Stimulated activated naive CD8-positive, alpha-beta T cell treated with anti-CD3 and anti-CD28 coated beads, Interleukin-15, Interleukin-2, amounts not matched to agents 100 ng/mL and 50 ng/mL, for 24 hours (primary cell): ENCODE data around the gene TBL1X.
"Not testable (repeated sequence)": the region's sequence is repeated elsewhere in the genome, so short reads cannot be mapped to it uniquely, and the experiment has no call there.

ENCODE experiments used
- H3K27ac Mint-ChIP-seq: one replicate; pipeline ENCODE4 v1.8.0; 2021; ENCODE audit warnings: mild to moderate bottlenecking, mixed read lengths
- H3K27me3 Mint-ChIP-seq: one replicate; pipeline ENCODE4 v1.8.0; 2021; ENCODE audit warnings: mixed read lengths
- H3K36me3 Mint-ChIP-seq: one replicate; pipeline ENCODE4 v1.8.0; 2021; ENCODE audit warnings: low read depth, mixed read lengths
- H3K4me1 Mint-ChIP-seq: one replicate; pipeline ENCODE4 v1.8.0; 2021; ENCODE audit warnings: low read depth, mixed read lengths
- H3K4me3 Mint-ChIP-seq: one replicate; pipeline ENCODE4 v1.8.0; 2021; ENCODE audit warnings: mild to moderate bottlenecking, mixed read lengths
- H3K9me3 Mint-ChIP-seq: one replicate; pipeline ENCODE4 v1.8.0; 2021; ENCODE audit warnings: mixed read lengths

TBL1X gene

DNA sequence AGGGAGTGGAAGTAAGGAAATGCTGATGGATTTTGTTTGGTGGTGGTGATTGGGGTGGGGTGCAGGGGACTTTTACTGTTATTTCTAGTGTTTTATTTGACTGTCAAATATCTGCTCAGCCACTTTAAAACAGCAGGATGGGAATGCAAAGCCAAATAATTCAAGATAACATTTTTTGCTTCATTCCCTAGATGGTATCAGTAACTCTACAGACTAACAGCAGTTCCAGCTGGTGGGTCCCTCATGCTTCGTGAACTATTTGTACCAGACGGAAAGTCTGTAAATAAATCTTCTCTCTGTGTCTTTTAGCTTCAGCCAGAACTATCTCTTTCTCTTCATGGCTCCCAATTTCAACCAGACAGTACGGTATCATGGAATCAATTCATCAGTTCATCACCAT is 273.3 kb downstream of the TBL1X start:
- Mint-ChIP-seq H3K27me3 (no peaks in the 10 kb centered on the region), H3K36me3 (no peaks in the 10 kb centered on the region), H3K4me3 (no peak overlapping the region), H3K9me3 (no peaks in the 10 kb centered on the region), H3K4me1 (no peaks in the 10 kb centered on the region), H3K27ac (no peak overlapping the region)

DNA sequence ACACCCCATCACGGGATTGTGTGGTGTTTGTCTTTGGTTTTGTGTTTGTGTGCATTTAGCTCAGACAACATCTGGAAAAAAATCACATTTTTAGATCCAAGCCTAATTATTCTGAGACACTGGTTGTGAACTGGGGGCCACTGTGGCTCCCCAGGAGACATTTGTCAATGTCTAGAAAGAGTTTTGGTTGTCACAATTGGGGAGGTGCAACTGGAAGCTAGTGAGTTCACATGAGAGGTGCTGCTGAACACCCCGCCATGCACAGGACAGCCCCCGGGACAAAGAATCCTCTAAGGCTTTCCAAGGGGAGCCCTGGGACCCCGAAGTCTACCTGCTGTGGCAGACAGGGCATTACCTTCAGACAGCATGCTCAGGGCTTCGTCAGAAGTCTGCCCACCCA is 274.3 kb downstream of the TBL1X start:
- H3K4me1 Mint-ChIP-seq: no peaks in the 10 kb centered on the region
- H3K9me3 Mint-ChIP-seq: no peaks in the 10 kb centered on the region
- no peaks in the 10 kb centered on the region for H3K27me3 Mint-ChIP-seq
- no peaks in the 10 kb centered on the region for H3K36me3 Mint-ChIP-seq
- H3K4me3 Mint-ChIP-seq: no peak overlapping the region
- no peak overlapping the region for H3K27ac Mint-ChIP-seq

DNA sequence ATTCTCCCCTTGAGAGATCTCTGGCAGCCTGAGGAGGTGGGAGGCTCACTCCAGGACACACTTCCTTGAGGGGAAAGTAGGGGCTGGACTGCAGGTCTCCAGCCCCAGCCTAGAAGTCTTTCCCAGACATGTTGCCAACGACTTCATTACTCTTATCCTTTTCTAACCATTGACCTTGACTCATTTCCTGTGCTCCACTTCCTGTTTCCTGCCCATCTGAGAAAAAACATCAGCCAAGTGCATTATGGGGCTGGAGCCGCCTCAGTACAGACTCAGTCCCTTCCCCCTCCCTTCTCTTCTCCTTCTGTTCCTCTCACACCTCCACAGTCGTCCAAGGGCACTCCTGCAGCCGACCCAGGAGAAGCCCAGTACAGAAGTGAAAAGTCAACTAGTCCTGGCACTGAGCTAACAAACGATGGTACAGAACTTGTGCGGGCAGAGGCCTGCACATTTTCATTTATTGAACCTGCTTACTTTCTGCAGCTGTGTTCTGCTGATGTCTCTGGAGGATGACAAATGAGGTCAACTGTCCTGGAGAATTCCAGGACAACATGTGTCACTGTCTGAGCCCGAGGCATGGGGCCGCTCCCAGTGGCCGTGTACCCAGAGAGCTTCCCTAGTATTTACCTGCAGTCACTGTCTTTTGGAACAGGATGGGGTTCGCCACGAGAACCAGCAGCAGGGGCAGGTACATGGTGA is 280.7 kb downstream of the TBL1X start:
- Mint-ChIP-seq H3K9me3 (peaks cover 6% of the 10 kb centered on the region), H3K27me3 (peaks cover 3% of the 10 kb centered on the region), H3K4me1 (peaks cover 17% of the 10 kb centered on the region), H3K4me3 (peak overlapping the region; percentile 4), H3K27ac (peak overlapping the region; percentile 58), H3K36me3 (peaks cover 6% of the 10 kb centered on the region)

DNA sequence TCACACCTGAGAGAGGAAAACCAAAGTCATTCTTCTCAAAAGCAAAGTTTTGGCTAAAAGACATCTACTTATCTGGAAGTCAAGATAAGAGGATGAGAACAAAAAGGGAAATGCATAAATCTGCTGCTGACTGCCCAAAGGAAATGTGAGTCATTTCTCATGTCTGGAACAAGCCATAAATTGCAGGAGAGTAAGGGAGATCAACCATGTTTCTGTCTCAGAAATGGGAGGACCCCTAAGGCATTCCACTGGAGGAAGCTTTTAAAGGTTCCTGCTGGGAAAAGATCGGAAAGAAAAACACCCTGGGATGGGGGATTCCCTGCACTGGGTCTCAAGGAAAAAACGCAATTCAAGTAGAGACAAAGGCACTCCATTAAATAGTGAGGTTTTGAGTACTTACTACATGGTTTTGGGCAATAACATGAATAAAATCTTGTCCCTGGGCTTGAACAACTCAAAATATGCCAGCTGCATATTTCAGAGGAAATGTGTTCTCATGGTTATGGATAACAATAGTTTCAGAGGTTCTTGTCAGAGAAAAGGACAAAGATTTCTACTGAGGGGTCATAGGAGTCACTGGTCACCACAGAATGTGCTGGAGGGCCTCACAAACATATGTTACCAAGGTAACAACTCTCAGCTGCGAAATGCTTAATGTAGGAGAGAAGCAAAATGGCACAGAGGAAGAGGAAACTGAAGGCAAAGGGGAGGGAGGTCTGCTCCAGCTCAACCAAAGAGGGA is 281.5 kb downstream of the TBL1X start:
- no peak overlapping the region for H3K27ac Mint-ChIP-seq
- peaks cover 6% of the 10 kb centered on the region for H3K36me3 Mint-ChIP-seq
- peaks cover 17% of the 10 kb centered on the region for H3K4me1 Mint-ChIP-seq
- no peak overlapping the region for H3K4me3 Mint-ChIP-seq
- peaks cover 3% of the 10 kb centered on the region for H3K27me3 Mint-ChIP-seq
- peaks cover 6% of the 10 kb centered on the region for H3K9me3 Mint-ChIP-seq

DNA sequence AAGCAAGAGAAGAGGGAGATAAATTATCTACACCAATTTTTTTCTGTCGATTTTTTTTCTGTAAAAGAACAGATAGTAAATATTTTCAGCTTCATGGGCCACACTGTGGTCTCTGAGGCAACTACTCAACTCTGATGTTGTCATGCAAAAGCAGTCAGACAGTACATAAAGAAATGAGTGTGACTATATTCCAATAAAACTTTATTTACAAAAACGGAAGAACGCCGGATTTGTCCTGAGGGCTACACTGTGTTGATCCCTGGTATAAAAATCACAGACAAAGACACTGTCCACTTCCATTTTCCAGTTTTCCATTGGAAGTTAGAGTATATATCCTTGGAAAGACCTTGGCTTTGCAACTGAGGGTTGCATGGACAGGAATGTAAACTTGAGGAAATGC is 282.8 kb downstream of the TBL1X start:
- no peak overlapping the region for H3K27ac Mint-ChIP-seq
- H3K27me3 Mint-ChIP-seq: peaks cover 3% of the 10 kb centered on the region
- peaks cover 6% of the 10 kb centered on the region for H3K9me3 Mint-ChIP-seq
- H3K4me3 Mint-ChIP-seq: no peak overlapping the region
- peaks cover 17% of the 10 kb centered on the region for H3K4me1 Mint-ChIP-seq
- H3K36me3 Mint-ChIP-seq: peaks cover 6% of the 10 kb centered on the region

DNA sequence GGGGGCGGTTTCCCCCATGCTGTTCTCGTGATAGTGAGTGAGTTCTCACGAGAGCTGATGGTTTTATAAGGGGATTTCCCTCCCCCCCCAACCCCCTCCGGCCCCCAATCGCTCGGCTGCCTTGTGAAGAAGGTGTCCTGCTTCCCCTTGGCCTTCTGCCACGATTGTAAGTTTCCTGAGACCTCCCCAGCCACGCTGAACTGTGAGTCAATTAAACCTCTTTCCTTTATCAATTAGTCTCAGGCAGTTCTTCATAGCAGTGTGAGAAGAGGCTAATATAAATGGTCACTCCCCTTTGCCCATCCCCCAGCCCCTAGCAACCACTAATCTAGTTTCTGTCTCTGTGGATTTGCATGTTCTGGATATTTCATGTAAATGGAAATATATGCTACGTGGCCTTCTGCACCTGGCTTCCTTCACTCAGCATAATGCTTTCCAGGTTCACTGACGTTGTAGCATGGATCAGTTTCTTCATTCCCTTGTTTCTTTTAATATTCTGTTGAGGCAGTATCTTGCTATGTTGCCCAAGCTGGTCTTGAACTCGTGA is 284.4 kb downstream of the TBL1X start:
- Mint-ChIP-seq H3K27me3 (peaks cover 3% of the 10 kb centered on the region), H3K27ac (no peak overlapping the region), H3K4me1 (peaks cover 17% of the 10 kb centered on the region), H3K9me3 (peaks cover 6% of the 10 kb centered on the region), H3K36me3 (peaks cover 6% of the 10 kb centered on the region), H3K4me3 (no peak overlapping the region)

DNA sequence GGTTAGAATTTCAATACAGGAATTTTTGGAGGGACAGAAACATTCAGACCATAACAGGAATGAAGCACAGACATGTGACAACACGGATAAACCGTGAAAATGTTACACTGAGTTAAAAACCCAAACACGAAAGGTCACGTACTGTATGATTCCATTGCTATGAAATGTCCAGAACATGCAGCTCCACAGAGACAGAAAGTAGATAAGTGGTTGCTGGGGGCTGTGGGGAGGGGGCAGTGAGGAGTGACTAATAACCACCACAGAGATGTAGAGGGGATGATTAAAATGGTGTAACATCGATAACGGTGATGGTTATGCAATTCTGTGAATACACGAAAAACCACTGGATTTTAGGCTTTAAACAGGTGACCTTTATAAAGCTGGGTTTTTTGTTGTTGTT is 292.5 kb downstream of the TBL1X start:
- no peaks in the 10 kb centered on the region for H3K36me3 Mint-ChIP-seq
- H3K4me3 Mint-ChIP-seq: no peak overlapping the region
- H3K27me3 Mint-ChIP-seq: no peaks in the 10 kb centered on the region
- H3K27ac Mint-ChIP-seq: no peak overlapping the region
- H3K4me1 Mint-ChIP-seq: no peaks in the 10 kb centered on the region
- H3K9me3 Mint-ChIP-seq: no peaks in the 10 kb centered on the region

DNA sequence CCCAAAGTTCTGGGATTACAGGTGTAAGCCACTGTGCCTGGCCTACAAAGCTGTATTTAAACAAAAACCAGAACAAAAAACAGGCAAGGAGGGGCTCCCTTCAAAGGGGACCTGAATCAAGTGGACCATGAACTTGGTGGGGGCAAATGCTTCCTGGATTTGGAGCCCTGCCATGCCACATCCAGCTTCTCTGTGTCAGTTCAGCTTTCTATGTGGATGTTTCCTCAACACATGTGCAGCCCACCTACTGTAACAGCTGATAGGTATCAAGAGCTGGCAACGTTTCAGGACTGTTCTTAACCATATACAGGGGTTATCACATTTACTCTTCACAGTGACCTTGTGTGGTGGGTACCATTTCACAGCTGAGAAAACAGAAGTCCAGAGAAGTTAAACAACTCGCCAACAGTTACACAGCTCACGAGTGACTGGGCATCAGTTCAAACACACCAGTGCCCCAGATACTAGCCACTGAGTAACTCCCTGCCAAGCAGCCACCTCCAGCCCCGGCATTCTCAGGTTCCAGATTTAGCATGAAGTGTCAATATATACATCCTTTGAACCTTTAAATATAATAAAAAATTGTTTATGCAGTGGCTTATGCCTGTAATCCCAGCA is 293.3 kb downstream of the TBL1X start:
- Mint-ChIP-seq H3K9me3 (no peaks in the 10 kb centered on the region), H3K4me3 (no peak overlapping the region), H3K27ac (no peak overlapping the region), H3K36me3 (no peaks in the 10 kb centered on the region), H3K27me3 (no peaks in the 10 kb centered on the region), H3K4me1 (no peaks in the 10 kb centered on the region)

DNA sequence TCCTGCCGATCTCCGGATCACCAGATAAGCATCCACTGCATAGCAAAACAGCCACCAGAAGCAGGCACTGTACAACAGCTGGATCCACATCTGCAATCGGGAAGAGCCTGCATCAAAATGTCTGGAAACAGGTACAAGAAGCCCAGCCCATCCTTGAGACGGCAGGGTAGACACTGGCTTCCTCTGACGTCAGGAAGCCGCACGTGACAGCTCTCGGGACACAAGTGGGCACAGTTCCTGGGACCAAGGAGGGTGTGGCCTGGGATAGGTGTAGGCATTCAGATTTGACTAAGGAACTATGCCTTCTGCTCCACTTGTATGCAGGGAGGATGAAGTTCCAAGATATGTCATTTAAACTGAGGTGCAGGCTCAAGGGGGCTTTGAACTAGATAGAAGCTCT is 294.5 kb downstream of the TBL1X start:
- Mint-ChIP-seq H3K4me1 (no peaks in the 10 kb centered on the region), H3K27ac (no peak overlapping the region), H3K27me3 (peaks cover 4% of the 10 kb centered on the region), H3K4me3 (no peak overlapping the region), H3K9me3 (no peaks in the 10 kb centered on the region), H3K36me3 (no peaks in the 10 kb centered on the region)

DNA sequence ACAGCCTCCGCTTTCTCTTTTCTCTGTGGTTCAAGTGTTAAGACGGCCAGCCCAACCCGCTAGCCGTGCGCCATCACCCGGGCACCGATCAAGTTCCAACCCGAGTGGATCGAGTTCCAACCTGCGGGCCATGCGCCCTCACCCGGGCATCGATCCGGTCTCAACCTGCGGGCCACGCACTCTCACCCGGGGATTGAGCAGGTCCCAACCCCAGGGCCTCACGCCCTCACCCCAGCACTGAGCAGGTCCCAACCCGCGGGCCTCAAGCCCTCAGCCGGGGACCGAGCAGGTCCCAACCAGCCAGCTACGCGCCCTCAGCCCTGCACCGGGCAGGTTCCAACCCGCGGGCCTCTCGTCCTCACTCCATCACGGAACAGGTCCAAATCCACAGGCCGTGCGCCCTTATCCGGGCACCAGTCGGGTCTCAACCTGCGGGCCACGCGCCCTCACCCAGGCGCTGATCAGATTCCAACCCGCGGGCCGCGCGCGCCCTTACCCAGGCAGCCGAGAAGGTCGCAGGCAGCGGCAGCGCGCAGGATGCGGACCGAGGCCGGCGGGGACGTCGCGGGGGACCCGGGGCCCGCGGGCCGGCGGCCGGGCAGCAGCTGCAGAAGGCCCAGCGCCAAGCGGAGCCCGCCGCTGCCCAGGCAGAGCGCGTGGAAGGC is 300.3 kb downstream of the TBL1X start:
- Mint-ChIP-seq H3K9me3 (no peaks in the 10 kb centered on the region), H3K36me3 (no peaks in the 10 kb centered on the region), H3K27me3 (peaks cover 11% of the 10 kb centered on the region), H3K4me3 (no peak overlapping the region), H3K27ac (no peak overlapping the region), H3K4me1 (no peaks in the 10 kb centered on the region)

DNA sequence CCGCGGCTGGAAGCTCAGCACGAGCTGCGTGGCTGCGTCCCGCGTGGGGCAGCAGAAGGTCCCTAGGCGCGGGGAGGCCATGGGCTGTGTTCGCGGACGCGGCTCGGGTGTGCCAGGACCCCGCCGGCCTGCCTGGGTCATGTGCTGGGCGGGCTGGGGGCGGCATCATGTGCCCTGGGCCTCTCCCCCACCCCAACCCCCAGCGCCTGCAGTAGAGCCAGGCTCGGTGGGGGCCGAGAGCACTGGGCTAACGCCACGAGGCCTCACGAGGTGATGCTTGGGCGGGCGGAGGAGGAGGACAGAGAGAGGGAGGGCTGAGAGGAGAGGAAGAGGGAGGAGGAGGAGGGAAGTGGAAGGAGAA is 300.9 kb downstream of the TBL1X start, which contains the start of gene GPR143:
Gene GPR143, minus strand, starts transcription at position 111 of the 361 bp plus-strand sequence. Its CDS starts 30 bp downstream, at position 81.
- H3K36me3 Mint-ChIP-seq: no peaks in the 10 kb centered on the region
- H3K9me3 Mint-ChIP-seq: no peaks in the 10 kb centered on the region
- no peaks in the 10 kb centered on the region for H3K4me1 Mint-ChIP-seq
- peaks cover 11% of the 10 kb centered on the region for H3K27me3 Mint-ChIP-seq
- no peak within 1 kb of the TSS for H3K27ac Mint-ChIP-seq
- H3K4me3 Mint-ChIP-seq: no peak within 1 kb of the TSS

DNA sequence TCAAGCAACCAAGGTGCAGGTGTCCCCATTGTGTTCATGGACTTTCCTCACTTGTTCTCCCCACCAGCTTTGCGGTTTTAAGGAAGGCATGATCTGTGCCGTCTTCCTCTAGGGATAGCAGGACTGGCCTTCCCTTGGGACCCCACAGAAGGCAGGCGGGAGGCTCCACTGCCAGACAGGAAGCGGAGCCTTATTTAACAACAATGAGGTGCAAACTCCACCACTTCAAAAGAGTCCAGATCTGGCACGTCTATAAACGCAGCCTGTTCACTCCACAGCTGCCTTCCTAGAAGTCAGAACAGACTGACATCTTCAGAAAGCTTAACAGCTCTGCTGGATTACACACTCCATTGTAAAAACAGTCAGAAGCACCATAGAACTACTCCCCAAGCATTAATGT is 302.5 kb downstream of the TBL1X start:
- H3K27me3 Mint-ChIP-seq: peaks cover 11% of the 10 kb centered on the region
- no peaks in the 10 kb centered on the region for H3K9me3 Mint-ChIP-seq
- H3K4me3 Mint-ChIP-seq: no peak overlapping the region
- H3K27ac Mint-ChIP-seq: no peak overlapping the region
- H3K36me3 Mint-ChIP-seq: no peaks in the 10 kb centered on the region
- H3K4me1 Mint-ChIP-seq: no peaks in the 10 kb centered on the region

DNA sequence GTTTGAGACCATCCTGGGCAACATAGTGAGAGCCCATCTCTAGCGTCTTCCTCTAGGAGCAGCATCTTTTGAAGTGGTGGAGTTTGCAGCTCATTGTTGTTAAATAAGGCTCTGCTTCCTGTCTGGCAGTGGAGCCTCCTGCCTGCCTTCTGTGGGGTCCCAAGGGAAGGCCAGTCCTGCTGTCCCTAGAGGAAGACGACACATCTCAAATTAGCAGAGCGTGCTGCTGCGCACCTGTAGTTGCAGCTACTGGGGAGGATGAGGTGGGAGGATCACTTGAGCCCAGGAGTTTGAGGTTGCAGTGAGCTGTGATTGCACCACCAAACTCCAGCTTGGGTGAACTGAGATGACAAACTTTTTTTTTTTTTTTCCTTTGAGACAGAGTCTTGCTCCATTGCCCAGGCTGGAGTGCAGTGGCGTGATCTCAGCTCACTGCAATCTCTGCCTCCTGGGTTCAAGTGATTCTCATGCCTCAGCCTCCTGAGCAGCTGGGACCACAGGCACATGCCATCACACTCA is 303.5 kb downstream of the TBL1X start:
- H3K9me3 Mint-ChIP-seq, H3K27ac Mint-ChIP-seq, H3K4me1 Mint-ChIP-seq, H3K27me3 Mint-ChIP-seq, H3K36me3 Mint-ChIP-seq, H3K4me3 Mint-ChIP-seq: not testable (repeated sequence)

DNA sequence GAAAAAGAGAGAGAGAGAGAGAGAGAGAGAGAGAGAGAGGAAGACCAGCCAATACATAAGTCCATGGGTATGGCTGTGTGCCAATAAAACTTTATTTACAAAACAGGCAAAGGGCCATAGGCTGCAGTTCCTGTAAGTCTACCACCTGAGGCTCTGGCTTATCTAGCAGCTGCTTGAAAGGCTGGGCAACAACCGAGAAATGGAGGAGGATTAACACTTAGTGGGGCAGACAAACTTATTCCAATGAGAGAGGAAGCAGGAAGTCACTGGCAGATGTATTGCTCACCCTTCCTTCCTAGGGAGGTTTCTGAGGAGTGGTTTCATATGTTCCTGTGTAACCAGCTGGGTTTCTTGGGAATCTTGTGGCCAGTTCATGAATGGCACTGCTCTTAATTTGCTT is 305.5 kb downstream of the TBL1X start:
- no peak overlapping the region for H3K4me3 Mint-ChIP-seq
- H3K36me3 Mint-ChIP-seq: no peaks in the 10 kb centered on the region
- no peak overlapping the region for H3K27ac Mint-ChIP-seq
- H3K9me3 Mint-ChIP-seq: no peaks in the 10 kb centered on the region
- no peaks in the 10 kb centered on the region for H3K4me1 Mint-ChIP-seq
- peaks cover 11% of the 10 kb centered on the region for H3K27me3 Mint-ChIP-seq

DNA sequence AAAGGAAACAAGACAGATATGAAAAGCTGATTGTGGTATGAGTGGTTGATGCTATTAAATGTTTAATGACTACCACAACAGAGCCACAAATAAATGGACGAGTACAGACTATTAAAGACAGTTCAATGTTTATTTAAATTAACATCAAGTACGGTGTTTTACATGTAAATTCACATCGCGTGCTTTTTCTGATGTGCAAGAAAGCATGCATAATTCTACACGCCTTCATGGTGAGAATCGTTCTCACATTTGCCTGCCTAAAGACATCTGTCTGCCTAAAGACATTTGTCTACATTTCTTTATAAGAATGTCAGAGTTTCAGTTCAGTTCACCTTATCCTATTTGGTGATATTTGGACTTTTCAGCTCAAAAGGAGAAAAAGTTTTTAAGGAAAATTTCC is 308.1 kb downstream of the TBL1X start:
- no peak overlapping the region for H3K4me3 Mint-ChIP-seq
- no peaks in the 10 kb centered on the region for H3K9me3 Mint-ChIP-seq
- no peaks in the 10 kb centered on the region for H3K4me1 Mint-ChIP-seq
- peaks cover 6% of the 10 kb centered on the region for H3K27me3 Mint-ChIP-seq
- H3K36me3 Mint-ChIP-seq: no peaks in the 10 kb centered on the region
- H3K27ac Mint-ChIP-seq: no peak overlapping the region
